Activated T-cell treated with anti-CD3 and anti-CD28 coated beads, Interleukin-2, amount 50 U/mL, for 24 hours (primary cell): Measurements from ENCODE around the gene INPP5A.

Source experiments
- DNase-seq: peaks from one replicate; pipeline ENCODE4 v3.0.0-alpha.2; 2020
- H3K27ac Mint-ChIP-seq: 2 replicates; pipeline ENCODE4 v1.8.0; 2020; ENCODE audit warnings: mild to moderate bottlenecking, mixed read lengths
- H3K27me3 Mint-ChIP-seq: 2 replicates; pipeline ENCODE4 v1.8.0; 2020; ENCODE audit warnings: mixed read lengths
- H3K36me3 Mint-ChIP-seq: 2 replicates; pipeline ENCODE4 v1.8.0; 2020; ENCODE audit warnings: low read depth, mixed read lengths
- H3K4me1 Mint-ChIP-seq: 2 replicates; pipeline ENCODE4 v1.8.0; 2020; ENCODE audit warnings: low read depth, mixed read lengths
- H3K4me3 Mint-ChIP-seq: 2 replicates; pipeline ENCODE4 v1.8.0; 2020; ENCODE audit warnings: mild to moderate bottlenecking, moderate library complexity, mixed read lengths
- H3K9me3 Mint-ChIP-seq: 2 replicates; pipeline ENCODE4 v1.8.0; 2020; ENCODE audit warnings: mixed read lengths

The INPP5A gene

GRCh38 chr10:132802694-132803320 is 265.2 kb downstream of the INPP5A start:
- Mint-ChIP-seq H3K4me3 (no peak overlapping the region), H3K27me3 (no peaks in the 10 kb centered on the region), H3K36me3 (no peaks in the 10 kb centered on the region), H3K9me3 (no peaks in the 10 kb centered on the region), H3K4me1 (no peaks in the 10 kb centered on the region), H3K27ac (no peak overlapping the region)
- no peak for DNase-seq

GRCh38 chr10:132803416-132804210 is 266.0 kb downstream of the INPP5A start:
- H3K27ac Mint-ChIP-seq = no peak overlapping the region
- no peak for DNase-seq
- H3K27me3 Mint-ChIP-seq = no peaks in the 10 kb centered on the region
- H3K4me3 Mint-ChIP-seq = no peak overlapping the region
- no peaks in the 10 kb centered on the region for H3K9me3 Mint-ChIP-seq
- no peaks in the 10 kb centered on the region for H3K4me1 Mint-ChIP-seq
- no peaks in the 10 kb centered on the region for H3K36me3 Mint-ChIP-seq

- DNase-seq = no peak
- Mint-ChIP-seq H3K27ac (no peak overlapping the region), H3K4me1 (no peaks in the 10 kb centered on the region), H3K36me3 (no peaks in the 10 kb centered on the region), H3K4me3 (no peak overlapping the region), H3K27me3 (no peaks in the 10 kb centered on the region), H3K9me3 (no peaks in the 10 kb centered on the region)
Measured at GRCh38 chr10:132804287-132804686, 266.7 kb downstream of the INPP5A start.

- DNase-seq = no peak
- Mint-ChIP-seq H3K27ac (no peak overlapping the region), H3K4me1 (no peaks in the 10 kb centered on the region), H3K9me3 (no peaks in the 10 kb centered on the region), H3K27me3 (no peaks in the 10 kb centered on the region), H3K36me3 (no peaks in the 10 kb centered on the region), H3K4me3 (no peak overlapping the region)
Measured at GRCh38 chr10:132804785-132805426, 267.3 kb downstream of the INPP5A start.

- Mint-ChIP-seq H3K4me3 (no peak overlapping the region), H3K4me1 (no peaks in the 10 kb centered on the region), H3K27ac (no peak overlapping the region), H3K9me3 (no peaks in the 10 kb centered on the region), H3K27me3 (no peaks in the 10 kb centered on the region), H3K36me3 (no peaks in the 10 kb centered on the region)
- DNase-seq = no peak
Measured at GRCh38 chr10:132805599-132805998, 268.0 kb downstream of the INPP5A start.

- Mint-ChIP-seq H3K27ac (no peak overlapping the region), H3K27me3 (no peaks in the 10 kb centered on the region), H3K9me3 (no peaks in the 10 kb centered on the region), H3K4me1 (no peaks in the 10 kb centered on the region), H3K4me3 (no peak overlapping the region), H3K36me3 (no peaks in the 10 kb centered on the region)
- no peak for DNase-seq
Measured at GRCh38 chr10:132806110-132806509, 268.5 kb downstream of the INPP5A start.

GRCh38 chr10:132806561-132807003 is 269.0 kb downstream of the INPP5A start:
- Mint-ChIP-seq H3K36me3 (no peaks in the 10 kb centered on the region), H3K9me3 (no peaks in the 10 kb centered on the region), H3K4me1 (no peaks in the 10 kb centered on the region), H3K4me3 (no peak overlapping the region), H3K27me3 (no peaks in the 10 kb centered on the region), H3K27ac (no peak overlapping the region)
- DNase-seq = no peak

- DNase-seq = no peak
- no peaks in the 10 kb centered on the region for H3K4me1 Mint-ChIP-seq
- H3K4me3 Mint-ChIP-seq = no peak overlapping the region
- no peaks in the 10 kb centered on the region for H3K9me3 Mint-ChIP-seq
- no peaks in the 10 kb centered on the region for H3K36me3 Mint-ChIP-seq
- no peaks in the 10 kb centered on the region for H3K27me3 Mint-ChIP-seq
- H3K27ac Mint-ChIP-seq = no peak overlapping the region
Measured at GRCh38 chr10:132807621-132808049, 270.0 kb downstream of the INPP5A start.

- H3K4me3 Mint-ChIP-seq = no peak overlapping the region
- H3K4me1 Mint-ChIP-seq = no peaks in the 10 kb centered on the region
- H3K36me3 Mint-ChIP-seq = no peaks in the 10 kb centered on the region
- no peaks in the 10 kb centered on the region for H3K27me3 Mint-ChIP-seq
- H3K27ac Mint-ChIP-seq = no peak overlapping the region
- H3K9me3 Mint-ChIP-seq = no peaks in the 10 kb centered on the region
- DNase-seq = no peak
Measured at GRCh38 chr10:132808383-132809231, 271.0 kb downstream of the INPP5A start.

- no peak overlapping the region for H3K4me3 Mint-ChIP-seq
- H3K9me3 Mint-ChIP-seq = no peaks in the 10 kb centered on the region
- H3K4me1 Mint-ChIP-seq = no peaks in the 10 kb centered on the region
- DNase-seq = no peak
- no peaks in the 10 kb centered on the region for H3K27me3 Mint-ChIP-seq
- no peaks in the 10 kb centered on the region for H3K36me3 Mint-ChIP-seq
- no peak overlapping the region for H3K27ac Mint-ChIP-seq
Measured at GRCh38 chr10:132809232-132810140, 271.9 kb downstream of the INPP5A start.

GRCh38 chr10:132810141-132810806 is 272.7 kb downstream of the INPP5A start:
- Mint-ChIP-seq H3K4me1 (no peaks in the 10 kb centered on the region), H3K36me3 (no peaks in the 10 kb centered on the region), H3K27me3 (no peaks in the 10 kb centered on the region), H3K4me3 (no peak overlapping the region), H3K9me3 (no peaks in the 10 kb centered on the region), H3K27ac (no peak overlapping the region)
- DNase-seq = no peak

- no peak overlapping the region for H3K27ac Mint-ChIP-seq
- H3K4me3 Mint-ChIP-seq = no peak overlapping the region
- peaks cover 4% of the 10 kb centered on the region for H3K27me3 Mint-ChIP-seq
- no peaks in the 10 kb centered on the region for H3K9me3 Mint-ChIP-seq
- no peak for DNase-seq
- H3K36me3 Mint-ChIP-seq = no peaks in the 10 kb centered on the region
- H3K4me1 Mint-ChIP-seq = no peaks in the 10 kb centered on the region
Measured at GRCh38 chr10:132810807-132811700, 273.5 kb downstream of the INPP5A start.
